Kidney epithelial cell (primary cell): Measurements from ENCODE around the gene SIPA1L3. TPM values are rescaled to one million over a fixed set of nuclear protein-coding genes. Genes with fewer than 3 reads are reported as not detected.

Source experiments
- DNase-seq: peaks from one replicate; pipeline ENCODE4 v3.0.0-alpha.2; 2010; ENCODE audit warnings: low read depth
- H3K27me3 ChIP-seq: 2 replicates; pipeline ENCODE4 v1.6.0; 2011; ENCODE audit warnings: low read length; ENCODE audit not compliant: control insufficient read depth, insufficient read depth
- H3K36me3 ChIP-seq: 2 replicates; pipeline ENCODE4 v1.5.1; 2011; ENCODE audit warnings: low read length; ENCODE audit not compliant: control insufficient read depth, insufficient read depth
- H3K4me3 ChIP-seq: 2 replicates; pipeline ENCODE4 v1.5.1; 2011; ENCODE audit warnings: low read depth, mild to moderate bottlenecking, control low read depth, low read length
- total RNA-seq: library from RNA; depleted of rRNA; stranded (reverse); fragments of >200 nt; gene quantifications from 2 replicates; pipeline ENCODE4 v1.2.3, GENCODE V29; 2015
- TF ChIP-seq, protein P1 (sequence below): IDR thresholded peaks from 2 replicates; pipeline ENCODE4 v1.5.1; 2011; ENCODE audit warnings: mild to moderate bottlenecking, moderate library complexity, low read length, control low read depth, inconsistent platforms; ENCODE audit not compliant: insufficient read depth, poor library complexity, severe bottlenecking

SIPA1L3 gene
- total RNA-seq, 1 donor from 2014 or later: 40.4 TPM

DNA sequence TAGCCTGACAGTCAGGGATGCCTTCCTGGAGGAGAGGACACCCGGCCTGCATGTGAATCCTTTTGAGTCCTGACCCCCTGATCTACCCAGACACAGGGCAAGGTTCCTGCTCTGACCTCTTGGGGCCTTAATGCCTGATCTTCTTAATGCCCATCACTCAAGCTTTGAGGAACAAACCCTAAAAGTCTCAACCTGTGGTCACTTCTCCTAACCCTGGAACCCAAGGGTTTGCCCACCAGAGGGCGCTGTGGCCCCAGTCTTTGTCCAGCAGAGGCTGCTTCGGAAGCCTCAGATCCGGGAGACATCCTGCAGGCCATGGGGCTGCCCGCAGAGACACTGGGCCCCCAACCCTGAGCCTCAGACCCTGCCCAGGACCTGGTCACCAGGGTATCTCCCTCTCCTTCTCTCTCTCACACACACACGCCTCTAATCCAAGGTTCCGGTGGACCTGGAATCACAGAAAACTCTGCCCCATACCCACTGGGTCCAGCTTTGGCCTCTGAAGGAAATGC lies 326.8 kb downstream of the SIPA1L3 start:
- H3K27me3 ChIP-seq: peaks cover 19% of the 10 kb centered on the region
- H3K4me3 ChIP-seq: no peak overlapping the region
- no peak for DNase-seq
- no peaks in the 10 kb centered on the region for H3K36me3 ChIP-seq
- TF ChIP-seq, protein P1, sequence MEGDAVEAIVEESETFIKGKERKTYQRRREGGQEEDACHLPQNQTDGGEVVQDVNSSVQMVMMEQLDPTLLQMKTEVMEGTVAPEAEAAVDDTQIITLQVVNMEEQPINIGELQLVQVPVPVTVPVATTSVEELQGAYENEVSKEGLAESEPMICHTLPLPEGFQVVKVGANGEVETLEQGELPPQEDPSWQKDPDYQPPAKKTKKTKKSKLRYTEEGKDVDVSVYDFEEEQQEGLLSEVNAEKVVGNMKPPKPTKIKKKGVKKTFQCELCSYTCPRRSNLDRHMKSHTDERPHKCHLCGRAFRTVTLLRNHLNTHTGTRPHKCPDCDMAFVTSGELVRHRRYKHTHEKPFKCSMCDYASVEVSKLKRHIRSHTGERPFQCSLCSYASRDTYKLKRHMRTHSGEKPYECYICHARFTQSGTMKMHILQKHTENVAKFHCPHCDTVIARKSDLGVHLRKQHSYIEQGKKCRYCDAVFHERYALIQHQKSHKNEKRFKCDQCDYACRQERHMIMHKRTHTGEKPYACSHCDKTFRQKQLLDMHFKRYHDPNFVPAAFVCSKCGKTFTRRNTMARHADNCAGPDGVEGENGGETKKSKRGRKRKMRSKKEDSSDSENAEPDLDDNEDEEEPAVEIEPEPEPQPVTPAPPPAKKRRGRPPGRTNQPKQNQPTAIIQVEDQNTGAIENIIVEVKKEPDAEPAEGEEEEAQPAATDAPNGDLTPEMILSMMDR: peak; percentile 84

DNA sequence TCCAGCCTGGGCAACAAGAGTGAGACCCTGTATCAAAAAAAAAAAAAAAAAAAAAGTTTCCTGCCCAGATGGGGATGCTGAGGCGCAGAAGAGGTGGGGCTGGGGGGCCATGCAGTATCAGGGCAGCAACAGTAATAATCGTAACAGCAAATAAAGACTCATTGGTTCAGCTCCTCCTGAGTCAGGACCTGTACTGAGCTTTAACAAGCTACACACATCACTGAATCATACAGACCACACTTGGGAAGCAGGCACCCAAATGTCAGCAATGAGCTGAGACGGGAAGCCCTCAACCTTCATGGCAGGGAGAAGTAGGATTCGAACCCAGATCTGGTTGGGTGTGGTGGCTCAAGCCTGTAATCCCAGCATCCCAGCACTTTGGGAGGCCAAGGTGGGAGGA lies 327.6 kb downstream of the SIPA1L3 start:
- Histone ChIP-seq H3K4me3 (no peak overlapping the region), H3K36me3 (no peaks in the 10 kb centered on the region), H3K27me3 (peaks cover 13% of the 10 kb centered on the region)
- DNase-seq: no peak
- TF ChIP-seq, protein P1: no peak

DNA sequence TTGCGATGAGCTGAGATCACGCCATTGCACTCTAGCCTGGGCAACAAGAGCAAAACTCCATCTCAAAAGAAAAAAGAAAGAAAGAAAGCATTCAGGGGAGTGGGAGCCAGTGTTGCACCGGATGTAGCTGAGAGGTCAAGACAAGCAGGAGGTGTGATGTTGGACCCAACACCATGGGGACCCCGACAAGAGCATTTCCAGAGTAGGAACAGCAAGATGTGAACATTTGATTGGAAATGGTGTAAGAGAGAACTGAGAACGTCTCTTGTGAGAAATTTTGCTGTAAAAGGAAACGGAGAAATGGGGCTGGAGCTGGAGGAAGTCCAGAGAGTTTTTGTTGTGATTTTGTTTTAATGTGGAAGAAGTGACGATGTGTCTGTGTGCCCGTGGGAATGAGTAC lies 332.8 kb downstream of the SIPA1L3 start:
- TF ChIP-seq, protein P1: no peak
- no peaks in the 10 kb centered on the region for H3K36me3 ChIP-seq

DNA sequence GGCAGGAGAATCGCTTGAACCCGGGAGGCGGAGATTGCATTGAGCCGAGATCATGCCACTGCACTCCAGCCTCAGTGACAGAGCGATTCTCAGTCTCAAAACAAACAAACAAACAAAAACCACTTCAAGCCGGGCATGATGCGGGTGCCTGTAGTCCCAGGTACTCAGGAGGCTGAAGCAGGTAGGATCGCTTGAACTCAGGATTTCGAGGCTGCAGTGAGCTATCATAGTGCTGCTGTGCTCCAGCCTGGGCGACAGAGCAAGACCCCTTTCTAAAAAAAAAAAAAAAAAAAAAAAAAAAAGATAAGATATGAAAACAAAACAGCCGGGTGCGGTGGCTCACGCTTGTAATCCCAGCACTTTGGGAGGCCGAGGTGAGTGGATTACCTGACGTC lies 336.3 kb downstream of the SIPA1L3 start:
- Histone ChIP-seq H3K36me3 (no peaks in the 10 kb centered on the region), H3K4me3 (no peak overlapping the region), H3K27me3 (no peaks in the 10 kb centered on the region)
- no peak for DNase-seq
- TF ChIP-seq, protein P1: no peak

More for the DNA sequence above, 332.8 kb downstream of the SIPA1L3 start:
- no peak for DNase-seq
- H3K27me3 ChIP-seq: peaks cover 2% of the 10 kb centered on the region
- H3K4me3 ChIP-seq: no peak overlapping the region

DNA sequence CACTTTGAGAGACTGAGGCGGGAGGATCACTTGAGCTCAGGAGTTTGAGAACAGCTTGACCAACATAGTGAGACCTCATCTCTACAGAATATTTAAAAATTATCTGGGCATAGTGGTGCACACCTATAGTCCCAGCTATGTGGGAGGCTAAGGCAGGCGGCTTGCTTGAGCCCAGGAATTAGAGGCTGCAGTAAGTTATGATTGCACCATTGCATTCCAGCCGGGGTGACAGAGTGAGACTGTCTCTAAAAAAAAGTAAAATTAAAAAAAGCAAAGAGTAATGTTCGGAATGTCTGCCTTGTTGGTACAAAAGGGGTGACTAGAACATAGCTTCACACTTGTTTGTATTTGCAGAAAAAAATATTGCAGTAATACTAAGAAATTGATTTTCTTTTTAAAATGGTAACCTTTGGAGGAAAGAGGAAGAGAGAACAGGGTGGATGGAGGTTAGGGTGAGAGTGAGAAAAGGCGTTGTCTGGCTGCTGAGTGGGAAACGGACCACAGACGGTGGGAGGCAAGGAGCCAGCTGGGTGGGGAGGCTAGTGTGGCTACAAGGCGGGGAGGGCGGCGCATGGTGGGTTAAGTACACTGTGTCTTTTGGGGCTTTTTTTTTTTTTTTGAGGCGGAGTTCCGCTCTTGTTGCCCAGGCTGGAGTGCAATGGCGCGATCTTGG lies 339.0 kb downstream of the SIPA1L3 start:
- Histone ChIP-seq H3K27me3 (no peaks in the 10 kb centered on the region), H3K36me3 (no peaks in the 10 kb centered on the region), H3K4me3 (no peak overlapping the region)
- TF ChIP-seq, protein P1: no peak
- no peak for DNase-seq

DNA sequence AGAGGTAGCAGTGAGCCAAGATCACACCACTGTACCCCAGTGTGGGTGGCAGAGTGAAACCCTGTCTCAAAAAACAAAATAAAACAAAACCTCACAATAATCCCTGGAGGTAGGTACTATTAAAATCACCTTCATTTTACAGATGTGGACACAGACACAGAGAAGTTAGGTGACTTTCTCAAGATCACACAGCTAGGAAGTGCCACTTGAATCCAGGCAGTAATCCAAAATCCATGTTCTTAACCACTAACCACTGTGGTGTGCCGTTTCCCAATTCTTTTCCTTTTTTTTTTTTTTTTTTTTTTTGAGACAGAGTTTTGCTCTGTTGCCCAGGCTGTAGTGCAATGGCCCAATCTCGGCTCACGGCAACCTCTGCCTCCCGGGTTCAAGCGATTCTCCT lies 340.1 kb downstream of the SIPA1L3 start:
- H3K27me3 ChIP-seq: no peaks in the 10 kb centered on the region
- no peak for DNase-seq
- TF ChIP-seq, protein P1: no peak
- no peak overlapping the region for H3K4me3 ChIP-seq
- no peaks in the 10 kb centered on the region for H3K36me3 ChIP-seq
